ENCODE measurements around the gene FRMD1. TPM values are rescaled to one million over a fixed set of nuclear protein-coding genes. Genes with fewer than 3 reads are reported as not detected.

FRMD1 gene
- polyA plus RNA-seq, 3 donors, result not detected

GRCh38 chr6:168103050-168103830 lies 24.2 kb upstream of the FRMD1 start:
- WGBS (ENCODE audit: insufficient coverage), result 81% methylated on average over 9 of the region's 19 CpGs
- TF ChIP-seq CTCF (IDR thresholded peaks at IDR 0.05), result no peak
- no peak for DNase-seq

GRCh38 chr6:168102315-168102985 lies 23.4 kb upstream of the FRMD1 start:
- H3K4me1 Mint-ChIP-seq, result no peaks in the 10 kb centered on the region
- Histone ChIP-seq H3K27me3 (ENCODE audit: control insufficient read depth in 2 of 2, insufficient read depth in 2 of 2, low read length in 2 of 2) (peaks cover 12 to 34% of the 10 kb centered on the region in 2 donors), H3K9me3 (replicated peaks in 1 of 2; ENCODE audit: control insufficient read depth in 1 of 2, insufficient read depth in 1 of 2, low read length in 2 of 2) (no peaks in the 10 kb centered on the region), H3K4me3 (replicated peaks in 1 of 3; ENCODE audit: low read depth in 2 of 3, low read length in 3 of 3) (no peak overlapping the region), H3K9ac (ENCODE audit: insufficient read depth, low read length, poor library complexity, severe bottlenecking) (no peak overlapping the region), H4K20me1 (ENCODE audit: insufficient read depth, low read length) (no peaks in the 10 kb centered on the region), H3K27ac (ENCODE audit: low read depth in 1 of 2, low read length in 2 of 2) (no peak overlapping the region), H3K4me2 (replicated peaks; ENCODE audit: extremely low read depth, low read length, poor library complexity, severe bottlenecking) (no peak overlapping the region), H3K36me3 (replicated peaks in 1 of 2; ENCODE audit: control insufficient read depth in 1 of 2, insufficient read depth in 2 of 2, low read length in 2 of 2) (no peaks in the 10 kb centered on the region), H3K4me1 (ENCODE audit: control insufficient read depth in 1 of 2, insufficient read depth in 2 of 2, low read length in 2 of 2) (no peaks in the 10 kb centered on the region), H2AFZ (ENCODE audit: insufficient read depth, low read depth, low read length, poor library complexity, severe bottlenecking) (no peak overlapping the region), H3K79me2 (ENCODE audit: insufficient read depth, low read length) (no peaks in the 10 kb centered on the region)
- no peaks in the 10 kb centered on the region for H3K36me3 Mint-ChIP-seq
- no peak for TF ChIP-seq CTCF (IDR thresholded peaks at IDR 0.05)
- no peak overlapping the region for H3K27ac Mint-ChIP-seq
- H3K27me3 Mint-ChIP-seq (ENCODE audit: low read depth in 3 of 3), result peaks cover 35 to 48% (median 37%) of the 10 kb centered on the region in 3 donors
- WGBS (ENCODE audit: insufficient coverage), result 57% methylated on average over 8 of the region's 10 CpGs
- intact Hi-C loops (cut with micrococcal nuclease), result no loop called here
- peak overlapping the region in 1 of 2 donors; percentile 59 for H3K4me3 Mint-ChIP-seq
- no peak for DNase-seq
- H3K9me3 Mint-ChIP-seq, result peaks cover 0 to 2% (median 0%) of the 10 kb centered on the region in 7 donors

More at GRCh38 chr6:168103050-168103830, 24.2 kb upstream of the FRMD1 start:
- intact Hi-C loops (cut with micrococcal nuclease), result no loop called here
- H3K9me3 ChIP-seq (replicated peaks in 1 of 2; ENCODE audit: control insufficient read depth in 1 of 2, insufficient read depth in 1 of 2, low read length in 2 of 2), result no peaks in the 10 kb centered on the region
- H3K79me2 ChIP-seq (ENCODE audit: insufficient read depth, low read length), result no peaks in the 10 kb centered on the region
- no peaks in the 10 kb centered on the region for H3K4me1 Mint-ChIP-seq
- H3K27me3 Mint-ChIP-seq (ENCODE audit: low read depth in 3 of 3), result peaks cover 35 to 48% (median 37%) of the 10 kb centered on the region in 3 donors
- no peak overlapping the region for H3K4me3 ChIP-seq (replicated peaks in 1 of 3; ENCODE audit: low read depth in 2 of 3, low read length in 3 of 3)
- H3K4me2 ChIP-seq (replicated peaks; ENCODE audit: extremely low read depth, low read length, poor library complexity, severe bottlenecking), result no peak overlapping the region
- peak overlapping the region in 1 of 7 donors; percentile 70 for H3K27ac Mint-ChIP-seq
- peaks cover 12 to 34% of the 10 kb centered on the region in 2 donors for H3K27me3 ChIP-seq (ENCODE audit: control insufficient read depth in 2 of 2, insufficient read depth in 2 of 2, low read length in 2 of 2)
- H3K36me3 Mint-ChIP-seq, result no peaks in the 10 kb centered on the region
- no peaks in the 10 kb centered on the region for H3K4me1 ChIP-seq (ENCODE audit: control insufficient read depth in 1 of 2, insufficient read depth in 2 of 2, low read length in 2 of 2)
- H3K4me3 Mint-ChIP-seq, result peak overlapping the region in 1 of 2 donors; percentile 39
- peaks cover 0 to 2% (median 0%) of the 10 kb centered on the region in 7 donors for H3K9me3 Mint-ChIP-seq
- H3K36me3 ChIP-seq (replicated peaks in 1 of 2; ENCODE audit: control insufficient read depth in 1 of 2, insufficient read depth in 2 of 2, low read length in 2 of 2), result no peaks in the 10 kb centered on the region
- H3K9ac ChIP-seq (ENCODE audit: insufficient read depth, low read length, poor library complexity, severe bottlenecking), result no peak overlapping the region
- no peaks in the 10 kb centered on the region for H4K20me1 ChIP-seq (ENCODE audit: insufficient read depth, low read length)
- H3K27ac ChIP-seq (ENCODE audit: low read depth in 1 of 2, low read length in 2 of 2), result no peak overlapping the region
- H2AFZ ChIP-seq (ENCODE audit: insufficient read depth, low read depth, low read length, poor library complexity, severe bottlenecking), result no peak overlapping the region

All from CD14-positive monocyte (primary cell).